Activated T-helper 17 cell treated with anti-CD3 and anti-CD28 coated beads, Interleukin-2, amount 50 U/mL, for 72 hours (primary cell): Measurements from ENCODE around the gene LYSET. TPM values are rescaled to one million over a fixed set of nuclear protein-coding genes. Genes with fewer than 3 reads are reported as not detected.
"Not testable (repeated sequence)": the region's sequence is repeated elsewhere in the genome, so short reads cannot be mapped to it uniquely, and the experiment has no call there.

Experiments used
- ATAC-seq: fragments of 150-1000 bp; cut with Tn5 transposase; replicated peaks from 2 replicates; pipeline ENCODE4 v1.10.0; 2021; ENCODE audit warnings: mild to moderate bottlenecking, moderate library complexity
- H3K27ac Mint-ChIP-seq: one replicate; pipeline ENCODE4 v1.8.0; 2022; ENCODE audit warnings: mixed read lengths
- H3K27me3 Mint-ChIP-seq: one replicate; pipeline ENCODE4 v1.8.0; 2022; ENCODE audit warnings: mixed read lengths
- H3K36me3 Mint-ChIP-seq: one replicate; pipeline ENCODE4 v1.8.0; 2022; ENCODE audit warnings: low read depth, mild to moderate bottlenecking, mixed read lengths
- H3K4me1 Mint-ChIP-seq: one replicate; pipeline ENCODE4 v1.8.0; 2022; ENCODE audit warnings: mixed read lengths
- H3K4me3 Mint-ChIP-seq: one replicate; pipeline ENCODE4 v1.8.0; 2022; ENCODE audit warnings: mild to moderate bottlenecking, mixed read lengths
- H3K9me3 Mint-ChIP-seq: one replicate; pipeline ENCODE4 v1.8.0; 2022; ENCODE audit warnings: mixed read lengths
- total RNA-seq, 2 donors: library from RNA; stranded (reverse); gene quantifications; one replicate each; pipeline ENCODE4 v1.2.3, GENCODE V29; 2022

Gene LYSET
- total RNA-seq, 2 donors from 2014 or later = 10.2 to 17.2 TPM

DNA sequence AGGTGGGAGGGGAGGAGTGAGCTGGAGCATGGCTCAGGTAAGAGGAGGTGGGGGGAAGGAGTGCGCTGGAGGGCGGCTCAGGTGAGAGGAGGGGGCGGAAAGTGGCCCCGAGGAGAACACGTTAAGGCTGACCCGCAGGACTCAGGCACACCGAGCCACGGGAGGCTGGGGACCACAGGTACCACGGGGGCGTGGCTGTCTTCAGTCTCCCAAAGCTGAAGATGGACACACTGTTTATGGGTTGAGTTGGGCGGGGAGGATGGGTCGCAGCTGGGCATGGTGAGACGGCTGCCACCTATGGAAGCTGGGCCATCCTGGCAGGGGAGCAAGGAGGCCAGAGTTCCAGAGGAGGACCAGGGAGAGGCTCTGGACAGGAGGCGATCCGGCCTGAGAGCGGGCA, 45.4 kb downstream of the LYSET start:
- peaks cover 18% of the 10 kb centered on the region for H3K4me1 Mint-ChIP-seq
- H3K27me3 Mint-ChIP-seq = no peaks in the 10 kb centered on the region
- H3K36me3 Mint-ChIP-seq = peaks cover 43% of the 10 kb centered on the region
- H3K9me3 Mint-ChIP-seq = no peaks in the 10 kb centered on the region
- H3K4me3 Mint-ChIP-seq = peak overlapping the region; percentile 75
- ATAC-seq = no peak
- H3K27ac Mint-ChIP-seq = peak overlapping the region; percentile 61

DNA sequence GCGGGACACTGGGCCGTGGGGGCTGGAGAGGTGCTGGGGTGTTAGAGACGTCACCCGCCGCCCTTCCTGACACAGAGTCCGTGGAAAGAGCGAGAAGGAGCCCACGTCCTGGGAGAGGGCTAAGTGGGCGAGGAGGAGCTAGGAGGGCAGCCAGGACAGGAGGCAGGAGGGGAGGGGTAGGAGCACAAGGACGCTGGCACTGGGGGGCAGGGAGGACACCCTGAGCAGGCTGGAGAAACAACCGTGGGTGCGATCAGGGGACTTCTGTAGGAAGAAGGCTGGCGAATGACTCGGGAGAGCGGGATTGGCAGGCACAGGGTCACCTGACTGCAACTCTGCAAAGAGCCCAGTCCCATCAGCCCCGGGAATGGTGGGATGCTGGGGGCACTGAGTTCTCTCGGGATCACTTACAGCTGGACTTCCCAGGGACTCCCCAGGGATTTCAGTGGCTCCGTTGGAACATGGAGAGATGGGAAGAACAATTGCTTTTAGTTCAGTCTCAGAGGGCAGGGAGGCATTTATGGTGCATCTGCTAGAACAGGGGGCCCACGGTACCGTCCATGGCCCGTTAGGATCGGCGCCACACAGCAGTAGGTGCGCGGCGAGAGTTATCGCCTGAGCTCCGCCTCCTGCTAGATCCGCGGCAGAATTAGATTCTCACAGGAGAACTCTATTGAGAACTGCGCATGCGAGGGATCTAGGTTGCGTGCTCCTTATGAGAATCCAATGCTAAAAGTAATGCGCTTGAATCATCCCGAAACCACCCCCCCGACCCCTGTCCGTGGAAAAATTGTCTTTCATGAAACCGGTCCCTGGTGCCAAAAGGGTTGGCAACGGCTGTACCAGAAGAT, 46.2 kb downstream of the LYSET start:
- H3K4me1 Mint-ChIP-seq = peaks cover 18% of the 10 kb centered on the region
- peaks cover 34% of the 10 kb centered on the region for H3K36me3 Mint-ChIP-seq
- ATAC-seq = peak; percentile 69
- peak overlapping the region; percentile 75 for H3K4me3 Mint-ChIP-seq
- H3K9me3 Mint-ChIP-seq = no peaks in the 10 kb centered on the region
- H3K27ac Mint-ChIP-seq = peak overlapping the region; percentile 61
- no peaks in the 10 kb centered on the region for H3K27me3 Mint-ChIP-seq

DNA sequence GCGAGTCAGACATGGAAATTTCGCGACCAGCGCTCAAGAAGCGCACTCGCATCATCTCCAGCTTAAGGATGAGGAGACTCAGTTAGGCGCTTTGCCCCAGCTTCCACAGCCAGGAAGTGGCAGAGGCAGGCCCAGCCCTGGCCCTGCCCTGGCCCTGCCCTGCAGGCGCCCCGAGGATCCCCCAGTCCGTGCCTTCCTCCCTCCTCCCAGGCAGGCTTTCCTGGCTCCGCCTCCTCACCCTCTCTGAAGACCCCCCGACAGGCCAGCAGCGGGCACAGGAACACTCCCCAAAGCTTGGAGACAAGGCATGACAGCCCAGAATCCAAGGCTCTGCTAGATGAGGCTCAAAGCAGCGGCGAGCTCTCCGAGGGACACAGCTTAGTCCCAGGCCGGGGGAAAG, 47.0 kb downstream of the LYSET start:
- no peaks in the 10 kb centered on the region for H3K9me3 Mint-ChIP-seq
- H3K27ac Mint-ChIP-seq = no peak overlapping the region
- no peaks in the 10 kb centered on the region for H3K27me3 Mint-ChIP-seq
- H3K4me1 Mint-ChIP-seq = peaks cover 18% of the 10 kb centered on the region
- H3K4me3 Mint-ChIP-seq = no peak overlapping the region
- peaks cover 26% of the 10 kb centered on the region for H3K36me3 Mint-ChIP-seq
- no peak for ATAC-seq

DNA sequence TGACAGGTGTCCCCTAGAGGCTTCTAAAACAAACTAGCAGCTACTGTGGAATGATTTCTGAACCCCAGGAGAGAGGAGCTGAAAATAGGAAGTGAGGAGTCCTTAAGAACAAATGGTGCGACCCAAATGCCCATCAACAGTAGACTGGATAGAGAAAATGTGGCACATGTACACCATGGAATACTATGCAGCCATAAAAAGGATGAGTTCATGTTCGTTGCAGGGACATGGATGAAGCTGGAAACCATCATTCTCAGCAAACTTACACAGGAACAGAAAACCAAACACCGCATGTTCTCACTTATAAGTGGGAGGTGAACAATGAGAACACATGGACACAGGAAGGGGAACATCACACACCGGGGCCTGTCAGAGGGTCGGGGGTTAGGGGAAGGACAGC, 48.0 kb downstream of the LYSET start:
- ATAC-seq, H3K27ac Mint-ChIP-seq, H3K9me3 Mint-ChIP-seq, H3K27me3 Mint-ChIP-seq, H3K4me3 Mint-ChIP-seq: not testable (repeated sequence)
- peaks cover 18% of the 10 kb centered on the region for H3K4me1 Mint-ChIP-seq
- peaks cover 17% of the 10 kb centered on the region for H3K36me3 Mint-ChIP-seq

DNA sequence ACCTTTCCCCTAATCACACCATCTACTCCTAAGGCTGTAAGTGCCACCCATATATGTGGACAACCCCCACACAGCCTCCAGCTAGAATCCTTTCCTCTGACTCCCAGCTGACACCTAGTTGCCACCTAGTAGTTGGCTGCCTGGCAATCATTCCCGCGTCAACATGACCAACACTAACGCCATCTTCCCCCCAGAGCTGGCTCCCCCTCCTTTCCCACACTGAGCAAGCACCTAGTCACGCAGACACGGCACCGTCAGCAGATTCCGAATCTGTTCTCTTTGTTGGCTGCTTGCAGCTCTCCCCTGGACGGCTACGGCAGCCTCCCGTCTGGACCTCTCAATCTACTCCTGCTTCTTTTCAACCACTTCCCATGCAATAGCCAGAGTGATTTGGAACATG, 49.7 kb downstream of the LYSET start:
- Mint-ChIP-seq H3K9me3 (no peaks in the 10 kb centered on the region), H3K27me3 (no peaks in the 10 kb centered on the region), H3K27ac (no peak overlapping the region), H3K36me3 (peaks cover 2% of the 10 kb centered on the region), H3K4me1 (peaks cover 18% of the 10 kb centered on the region), H3K4me3 (no peak overlapping the region)
- no peak for ATAC-seq

Other genes starting within 250 kb of the LYSET start
- gene ITPK1, start 69.4 kb upstream of the LYSET start, total RNA-seq = 10 to 100 TPM; 32.1 to 48.9 TPM
- 10 to 100 TPM; 21.9 to 25.4 TPM for gene MOAP1, start 420 bp upstream of the LYSET start, total RNA-seq
- gene GON7, start 21.7 kb downstream of the LYSET start, total RNA-seq = 10 to 100 TPM in 1 of 2 donors, 1 to 10 TPM in 1; 6.1 to 21.8 TPM
- gene UBR7, start 21.9 kb downstream of the LYSET start, total RNA-seq = 10 to 100 TPM; 33.0 to 37.1 TPM
- gene BTBD7, start 147.7 kb downstream of the LYSET start, total RNA-seq = 10 to 100 TPM; 10.1 to 15.9 TPM
- not detected for gene COX8C, start 161.9 kb downstream of the LYSET start, total RNA-seq
- gene UNC79, start 245.6 kb downstream of the LYSET start, total RNA-seq = under 1 TPM in 1 of 2 donors, not detected in 1; 0.05 TPM